Measurements from ENCODE around the gene SC5D. TPM values are rescaled to one million over a fixed set of nuclear protein-coding genes. Genes with fewer than 3 reads are reported as not detected.

Gene SC5D
- polyA plus RNA-seq, 1 donor from 2014 or later, result 75.7 TPM

DNA sequence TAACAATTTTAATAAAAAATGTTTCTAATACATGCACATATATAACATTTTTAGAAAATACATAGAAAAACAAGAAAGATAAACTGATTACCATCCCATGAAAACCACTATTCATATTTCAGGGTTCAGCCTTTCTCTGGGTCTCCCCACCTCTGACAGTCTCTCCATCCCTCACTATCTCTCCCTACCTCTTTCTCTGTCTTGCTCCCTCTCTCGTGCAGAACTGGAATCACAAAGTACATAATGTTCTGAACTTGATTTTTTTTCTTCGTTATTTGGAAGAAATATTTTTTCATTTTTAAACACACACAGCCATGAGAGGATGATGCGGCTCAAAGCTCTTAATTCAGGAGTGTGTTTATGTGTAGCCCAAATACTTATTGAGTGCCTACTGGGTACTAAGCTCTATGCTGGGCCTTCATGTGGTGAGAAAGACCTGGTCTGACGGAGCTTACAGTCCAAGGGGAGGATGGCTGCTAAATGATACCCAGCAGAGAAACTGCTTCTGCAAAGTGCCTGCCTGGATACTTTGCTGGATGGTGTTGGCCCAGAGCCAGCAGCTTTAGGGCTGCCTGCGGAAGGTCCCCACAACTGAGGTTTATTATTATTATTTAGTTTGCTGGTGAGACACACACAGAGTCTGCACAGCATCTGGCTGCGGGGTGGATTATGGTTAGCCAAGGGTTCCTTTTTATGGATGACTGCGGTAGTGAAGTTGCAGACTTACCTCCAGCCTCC lies 42.6 kb downstream of the SC5D start:
- Histone ChIP-seq H3K9ac (ENCODE audit: low read length) (no peak overlapping the region), H3K27ac (ENCODE audit: low read length) (no peak overlapping the region), H3K9me3 (ENCODE audit: low read length) (no peaks in the 10 kb centered on the region), H3K9me2 (ENCODE audit: insufficient read depth, low read length) (no peaks in the 10 kb centered on the region), H3K4me2 (ENCODE audit: low read length) (no peak overlapping the region), H3K27me3 (ENCODE audit: insufficient read depth, low read depth, low read length) (no peaks in the 10 kb centered on the region), H3K36me3 (ENCODE audit: insufficient read depth, low read length) (no peaks in the 10 kb centered on the region), H2AFZ (ENCODE audit: low read depth, low read length) (no peak overlapping the region), H3K79me2 (replicated peaks; ENCODE audit: insufficient read depth, low read length) (no peaks in the 10 kb centered on the region), H3F3A (ENCODE audit: insufficient read depth, low read length, poor library complexity, severe bottlenecking) (no peaks in the 10 kb centered on the region), H3K4me3 (ENCODE audit: low read length) (no peak overlapping the region), H4K20me1 (ENCODE audit: insufficient read depth) (no peaks in the 10 kb centered on the region)
- TF ChIP-seq TAF1 (IDR thresholded peaks at IDR 0.05; ENCODE audit: low read depth) (no peak), SMC3 (conservative IDR thresholded peaks at IDR 0.05; ENCODE audit: poor library complexity) (no peak), POLR2AphosphoS5 (IDR thresholded peaks at IDR 0.05) (no peak), EP300 (conservative IDR thresholded peaks at IDR 0.05; ENCODE audit: poor library complexity, severe bottlenecking) (no peak), MXI1 (conservative IDR thresholded peaks at IDR 0.05; ENCODE audit: poor library complexity, severe bottlenecking) (no peak)
- TF ChIP-seq, protein P1, sequence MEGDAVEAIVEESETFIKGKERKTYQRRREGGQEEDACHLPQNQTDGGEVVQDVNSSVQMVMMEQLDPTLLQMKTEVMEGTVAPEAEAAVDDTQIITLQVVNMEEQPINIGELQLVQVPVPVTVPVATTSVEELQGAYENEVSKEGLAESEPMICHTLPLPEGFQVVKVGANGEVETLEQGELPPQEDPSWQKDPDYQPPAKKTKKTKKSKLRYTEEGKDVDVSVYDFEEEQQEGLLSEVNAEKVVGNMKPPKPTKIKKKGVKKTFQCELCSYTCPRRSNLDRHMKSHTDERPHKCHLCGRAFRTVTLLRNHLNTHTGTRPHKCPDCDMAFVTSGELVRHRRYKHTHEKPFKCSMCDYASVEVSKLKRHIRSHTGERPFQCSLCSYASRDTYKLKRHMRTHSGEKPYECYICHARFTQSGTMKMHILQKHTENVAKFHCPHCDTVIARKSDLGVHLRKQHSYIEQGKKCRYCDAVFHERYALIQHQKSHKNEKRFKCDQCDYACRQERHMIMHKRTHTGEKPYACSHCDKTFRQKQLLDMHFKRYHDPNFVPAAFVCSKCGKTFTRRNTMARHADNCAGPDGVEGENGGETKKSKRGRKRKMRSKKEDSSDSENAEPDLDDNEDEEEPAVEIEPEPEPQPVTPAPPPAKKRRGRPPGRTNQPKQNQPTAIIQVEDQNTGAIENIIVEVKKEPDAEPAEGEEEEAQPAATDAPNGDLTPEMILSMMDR (IDR thresholded peaks at IDR 0.05; ENCODE audit: poor library complexity, severe bottlenecking), result no peak

DNA sequence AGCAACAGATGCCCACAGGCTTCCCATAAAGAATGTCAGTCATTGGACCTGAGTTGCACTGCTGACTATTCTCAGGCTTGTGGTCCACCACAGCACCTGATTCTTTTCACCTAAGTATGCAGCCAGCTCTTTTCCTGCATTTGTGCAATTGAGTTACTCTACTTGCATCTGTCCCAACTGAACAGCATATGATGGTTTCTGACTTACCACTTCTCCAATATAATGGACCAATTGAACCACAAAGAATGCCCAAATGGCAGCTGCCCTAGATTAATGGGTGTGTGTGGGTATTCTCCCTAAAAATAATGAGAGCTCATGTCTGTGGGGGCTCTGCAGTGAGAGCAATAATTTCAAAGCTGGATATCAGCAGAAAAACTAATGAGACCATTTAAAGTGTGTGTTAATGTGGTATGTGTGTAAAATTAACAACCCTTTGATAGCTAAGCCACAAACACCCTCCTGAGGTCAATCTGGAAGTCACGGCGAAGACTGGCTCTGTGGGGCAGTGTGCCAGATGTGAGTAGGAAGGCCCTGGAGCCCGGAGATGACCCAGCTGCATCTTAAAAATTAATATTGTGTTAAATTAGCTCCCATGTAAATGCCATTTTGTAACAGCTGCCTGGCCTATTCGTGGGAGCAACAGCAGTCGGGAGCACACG lies 43.8 kb downstream of the SC5D start:
- Histone ChIP-seq H3K4me2 (ENCODE audit: low read length) (no peak overlapping the region), H3K79me2 (replicated peaks; ENCODE audit: insufficient read depth, low read length) (no peaks in the 10 kb centered on the region)

More for the DNA sequence above, 43.8 kb downstream of the SC5D start:
- H3K9me3 ChIP-seq (ENCODE audit: low read length), result no peaks in the 10 kb centered on the region
- H2AFZ ChIP-seq (ENCODE audit: low read depth, low read length), result no peak overlapping the region
- H3F3A ChIP-seq (ENCODE audit: insufficient read depth, low read length, poor library complexity, severe bottlenecking), result no peaks in the 10 kb centered on the region
- no peaks in the 10 kb centered on the region for H3K9me2 ChIP-seq (ENCODE audit: insufficient read depth, low read length)
- H3K9ac ChIP-seq (ENCODE audit: low read length), result no peak overlapping the region
- TF ChIP-seq, protein P2, sequence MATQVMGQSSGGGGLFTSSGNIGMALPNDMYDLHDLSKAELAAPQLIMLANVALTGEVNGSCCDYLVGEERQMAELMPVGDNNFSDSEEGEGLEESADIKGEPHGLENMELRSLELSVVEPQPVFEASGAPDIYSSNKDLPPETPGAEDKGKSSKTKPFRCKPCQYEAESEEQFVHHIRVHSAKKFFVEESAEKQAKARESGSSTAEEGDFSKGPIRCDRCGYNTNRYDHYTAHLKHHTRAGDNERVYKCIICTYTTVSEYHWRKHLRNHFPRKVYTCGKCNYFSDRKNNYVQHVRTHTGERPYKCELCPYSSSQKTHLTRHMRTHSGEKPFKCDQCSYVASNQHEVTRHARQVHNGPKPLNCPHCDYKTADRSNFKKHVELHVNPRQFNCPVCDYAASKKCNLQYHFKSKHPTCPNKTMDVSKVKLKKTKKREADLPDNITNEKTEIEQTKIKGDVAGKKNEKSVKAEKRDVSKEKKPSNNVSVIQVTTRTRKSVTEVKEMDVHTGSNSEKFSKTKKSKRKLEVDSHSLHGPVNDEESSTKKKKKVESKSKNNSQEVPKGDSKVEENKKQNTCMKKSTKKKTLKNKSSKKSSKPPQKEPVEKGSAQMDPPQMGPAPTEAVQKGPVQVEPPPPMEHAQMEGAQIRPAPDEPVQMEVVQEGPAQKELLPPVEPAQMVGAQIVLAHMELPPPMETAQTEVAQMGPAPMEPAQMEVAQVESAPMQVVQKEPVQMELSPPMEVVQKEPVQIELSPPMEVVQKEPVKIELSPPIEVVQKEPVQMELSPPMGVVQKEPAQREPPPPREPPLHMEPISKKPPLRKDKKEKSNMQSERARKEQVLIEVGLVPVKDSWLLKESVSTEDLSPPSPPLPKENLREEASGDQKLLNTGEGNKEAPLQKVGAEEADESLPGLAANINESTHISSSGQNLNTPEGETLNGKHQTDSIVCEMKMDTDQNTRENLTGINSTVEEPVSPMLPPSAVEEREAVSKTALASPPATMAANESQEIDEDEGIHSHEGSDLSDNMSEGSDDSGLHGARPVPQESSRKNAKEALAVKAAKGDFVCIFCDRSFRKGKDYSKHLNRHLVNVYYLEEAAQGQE (IDR thresholded peaks at IDR 0.05; ENCODE audit: borderline replicate concordance), result no peak
- TF ChIP-seq, protein P1 (IDR thresholded peaks at IDR 0.05; ENCODE audit: poor library complexity, severe bottlenecking), result no peak
- no peak for TF ChIP-seq SMC3 (conservative IDR thresholded peaks at IDR 0.05; ENCODE audit: poor library complexity)
- no peak for TF ChIP-seq POLR2AphosphoS5 (IDR thresholded peaks at IDR 0.05)
- no peak for TF ChIP-seq EZH2 (IDR thresholded peaks at IDR 0.05; ENCODE audit: borderline replicate concordance, insufficient read depth, low read length, poor library complexity, severe bottlenecking)
- no peak for TF ChIP-seq TAF1 (IDR thresholded peaks at IDR 0.05; ENCODE audit: low read depth)
- TF ChIP-seq EP300 (conservative IDR thresholded peaks at IDR 0.05; ENCODE audit: poor library complexity, severe bottlenecking), result no peak
- TF ChIP-seq RAD21 (conservative IDR thresholded peaks at IDR 0.05), result no peak
- no peak overlapping the region for H3K27ac ChIP-seq (ENCODE audit: low read length)
- H3K27me3 ChIP-seq (ENCODE audit: insufficient read depth, low read depth, low read length), result no peaks in the 10 kb centered on the region
- H3K4me3 ChIP-seq (ENCODE audit: low read length), result no peak overlapping the region
- no peaks in the 10 kb centered on the region for H3K36me3 ChIP-seq (ENCODE audit: insufficient read depth, low read length)
- no peaks in the 10 kb centered on the region for H4K20me1 ChIP-seq (ENCODE audit: insufficient read depth)
